ENCODE data around the gene NAA80.
"Not testable (repeated sequence)": the region's sequence is repeated elsewhere in the genome, so short reads cannot be mapped to it uniquely, and the experiment has no call there.

Gene NAA80

GRCh38 chr3:50312041-50312440 lies 12.8 kb upstream of the NAA80 start:
- not testable (repeated sequence) for DNase-seq

DNA sequence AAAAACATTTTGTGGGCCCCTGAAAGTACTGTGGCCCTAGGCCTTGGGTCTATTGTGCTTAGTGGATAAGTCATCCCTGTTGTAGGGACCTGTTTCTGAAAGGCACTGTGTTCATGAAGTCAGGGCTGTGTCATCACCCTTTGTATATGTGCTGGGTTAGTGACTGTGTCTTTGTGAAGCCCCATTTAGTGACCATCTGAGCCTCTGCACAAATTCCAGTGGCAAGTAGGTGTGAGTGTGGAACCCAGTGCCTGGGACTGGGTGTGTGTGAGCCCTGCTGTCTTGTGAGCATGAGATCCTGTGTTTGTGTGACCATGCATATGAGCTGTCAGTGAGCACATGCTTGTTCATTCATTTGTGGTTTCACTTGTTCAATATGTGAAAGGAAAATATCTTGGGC lies 5.4 kb upstream of the NAA80 start:
- DNase-seq: no peak

DNA sequence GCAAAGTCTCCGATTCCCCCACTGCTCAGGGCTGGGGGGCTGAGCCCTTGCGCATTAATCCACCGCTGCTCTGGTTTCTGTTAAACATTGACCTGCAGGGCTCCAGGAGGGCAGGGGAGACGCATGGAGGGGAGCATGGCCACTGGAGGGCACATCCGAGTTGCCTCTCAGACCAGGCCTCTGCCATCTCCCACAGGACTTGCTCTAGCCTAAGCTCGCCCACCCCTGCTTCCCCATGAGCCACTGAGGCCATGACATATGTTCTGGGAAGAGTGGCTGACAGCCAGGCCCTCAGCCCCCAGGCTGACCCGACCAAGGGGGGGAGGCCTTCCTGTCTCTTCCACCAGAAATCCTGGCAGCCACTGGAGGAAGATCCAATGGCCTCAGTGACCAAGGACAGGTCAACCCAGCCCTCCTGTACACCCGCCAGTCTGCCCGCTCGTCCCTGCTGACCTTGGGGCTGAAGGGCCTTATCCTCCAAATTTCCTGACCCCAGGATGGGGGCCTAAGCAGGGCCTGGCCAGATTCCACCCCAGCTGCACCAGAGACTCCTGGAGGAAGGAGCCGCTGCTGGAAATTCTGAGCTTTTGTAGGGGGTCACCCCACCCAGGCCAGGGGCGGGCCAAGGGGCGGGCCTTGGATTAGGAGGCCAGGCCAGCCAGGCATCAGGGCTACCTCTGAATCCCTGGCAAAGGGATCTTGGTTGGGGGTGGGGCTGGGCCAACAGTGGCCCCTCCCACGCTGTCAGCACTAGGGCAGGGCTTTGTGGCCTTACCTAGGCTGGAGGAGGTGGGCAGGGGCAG lies 4.0 kb upstream of the NAA80 start, which contains the start of gene HYAL1:
Gene HYAL1 (minus strand): TSS at position 562 of the 803 bp plus-strand sequence. CDS start 618 bp downstream, outside the sequence.
- no peak for DNase-seq

DNA sequence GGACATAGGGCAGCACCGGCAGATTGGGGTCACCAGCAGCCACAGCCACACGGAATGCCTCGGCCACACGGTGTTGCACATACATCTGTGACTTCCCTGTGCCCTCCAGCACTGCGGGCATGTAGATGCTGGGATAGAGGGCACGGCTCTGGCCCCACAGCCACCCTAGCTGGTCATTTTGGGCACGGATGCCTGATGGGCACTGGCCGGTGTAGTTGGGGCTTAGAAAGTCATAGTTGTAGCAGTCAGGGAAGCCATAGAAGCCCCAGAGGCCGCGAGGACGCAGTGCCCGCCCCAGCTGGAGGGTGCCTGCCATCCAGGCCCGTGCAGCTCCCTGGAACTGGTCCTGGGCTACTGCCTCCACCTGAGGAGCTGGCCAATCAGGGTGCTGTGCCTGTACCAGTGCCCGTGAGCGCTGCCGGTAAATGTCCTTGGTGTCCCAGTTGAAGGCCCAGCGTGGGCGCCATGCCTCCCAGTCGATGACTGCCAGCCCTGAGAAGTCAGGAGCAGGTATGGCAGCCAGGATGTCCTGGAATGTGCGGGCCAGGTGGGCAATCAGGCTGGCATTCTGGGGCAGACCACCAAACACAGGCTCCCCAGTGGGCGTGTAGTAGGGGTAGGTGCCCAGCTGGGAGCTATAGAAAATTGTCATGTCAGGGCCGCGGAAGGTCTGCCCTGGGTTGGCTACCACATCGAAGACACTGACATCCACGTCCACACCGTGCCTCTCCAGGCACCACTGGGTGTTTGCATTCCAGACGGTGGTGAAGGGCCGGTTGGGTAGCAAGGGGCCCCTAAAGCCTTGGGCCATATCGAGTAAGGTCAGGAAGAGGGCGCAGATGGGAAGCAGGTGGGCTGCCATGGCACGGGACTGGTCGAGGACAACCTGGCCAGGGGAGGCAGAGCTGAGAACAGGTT lies 3.1 kb upstream of the NAA80 start:
- no peak for DNase-seq

GRCh38 chr3:50300681-50301254 lies 1.6 kb upstream of the NAA80 start:
- no peak for DNase-seq

DNA sequence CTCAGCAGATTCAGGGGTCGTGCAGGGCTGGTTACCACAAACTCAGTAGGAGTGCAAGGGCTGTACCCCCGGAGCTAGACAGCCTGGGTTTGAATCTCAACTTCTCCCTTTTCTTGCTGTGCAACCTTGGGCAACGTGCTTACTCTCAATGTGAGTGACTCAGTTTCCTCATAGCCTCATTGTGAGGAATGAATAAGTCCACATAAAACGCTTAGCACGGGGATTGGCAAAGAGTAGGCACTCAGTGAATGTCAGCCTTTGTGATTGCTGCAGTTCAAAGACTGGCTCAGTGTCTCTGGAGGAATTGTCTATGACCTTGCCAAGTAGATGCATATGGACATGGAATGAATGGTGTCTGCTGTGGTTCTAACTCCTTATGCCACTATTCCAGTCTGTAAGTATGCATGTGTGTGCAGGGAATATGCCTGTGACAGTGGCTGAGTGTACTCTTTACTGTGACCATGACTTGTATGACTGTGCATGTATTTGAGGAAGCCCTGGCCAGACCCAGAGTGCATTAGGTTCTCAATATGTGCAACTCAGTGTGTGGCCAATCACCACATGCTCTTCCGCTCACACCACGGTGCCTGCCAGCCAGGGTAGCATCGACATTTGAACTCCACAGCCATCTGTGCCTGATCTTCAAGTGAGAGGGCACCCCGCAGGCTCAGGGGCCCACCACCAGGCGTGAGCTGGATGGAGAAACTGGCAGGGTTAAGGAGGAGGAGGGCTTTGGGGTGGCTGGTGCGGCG lies 900 bp upstream of the NAA80 start:
- DNase-seq: peak; percentile 36

- DNase-seq: no peak
Observed at GRCh38 chr3:50299638-50299928, 378 bp upstream of the NAA80 start.

DNA sequence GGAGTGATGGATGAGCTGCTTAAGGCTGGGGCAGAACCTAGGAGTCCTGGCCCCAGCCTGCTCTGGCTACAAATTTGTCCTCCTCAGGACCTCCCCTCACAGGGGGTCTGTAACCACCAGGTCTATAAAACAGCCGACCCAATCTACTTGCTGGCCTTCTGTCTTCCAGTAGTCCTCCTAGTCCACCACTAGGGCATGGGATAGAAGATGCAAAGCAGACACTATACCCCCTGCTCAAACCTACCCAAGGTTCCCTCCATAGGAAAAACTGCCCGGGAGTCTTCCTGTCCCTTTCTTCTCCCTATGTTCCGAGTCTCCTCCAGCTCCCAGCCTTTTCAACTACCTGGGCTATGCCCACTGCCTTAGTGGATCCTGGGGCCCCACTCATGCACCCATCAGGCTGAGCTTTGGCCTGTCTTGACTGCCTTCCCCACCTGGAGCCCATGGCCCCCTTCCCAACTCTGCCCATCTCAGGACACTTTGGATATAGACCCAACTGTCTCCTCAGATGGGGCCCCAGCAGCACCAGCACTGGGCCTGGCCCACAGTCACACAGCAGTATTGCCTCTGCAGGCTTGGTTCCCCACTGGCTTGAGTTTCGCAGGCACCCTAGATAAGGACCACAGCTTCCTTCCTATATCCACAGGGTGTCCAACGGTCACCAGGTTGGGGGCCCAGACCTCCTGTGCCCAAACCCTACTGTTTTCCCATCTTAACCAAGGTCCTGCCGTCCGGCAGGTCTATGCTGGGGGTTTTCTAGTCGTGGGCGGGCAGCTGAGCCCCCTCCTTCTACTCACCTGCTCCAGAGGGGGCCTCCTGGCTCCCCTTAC lies 1.1 kb downstream of the NAA80 start:
- DNase-seq: no peak

GRCh38 chr3:50297384-50297775 lies 1.8 kb downstream of the NAA80 start:
- DNase-seq: no peak

- DNase-seq: no peak
Observed at GRCh38 chr3:50296721-50297383, 2.4 kb downstream of the NAA80 start.

- DNase-seq: no peak
Observed at GRCh38 chr3:50295553-50296431, 3.4 kb downstream of the NAA80 start.

DNA sequence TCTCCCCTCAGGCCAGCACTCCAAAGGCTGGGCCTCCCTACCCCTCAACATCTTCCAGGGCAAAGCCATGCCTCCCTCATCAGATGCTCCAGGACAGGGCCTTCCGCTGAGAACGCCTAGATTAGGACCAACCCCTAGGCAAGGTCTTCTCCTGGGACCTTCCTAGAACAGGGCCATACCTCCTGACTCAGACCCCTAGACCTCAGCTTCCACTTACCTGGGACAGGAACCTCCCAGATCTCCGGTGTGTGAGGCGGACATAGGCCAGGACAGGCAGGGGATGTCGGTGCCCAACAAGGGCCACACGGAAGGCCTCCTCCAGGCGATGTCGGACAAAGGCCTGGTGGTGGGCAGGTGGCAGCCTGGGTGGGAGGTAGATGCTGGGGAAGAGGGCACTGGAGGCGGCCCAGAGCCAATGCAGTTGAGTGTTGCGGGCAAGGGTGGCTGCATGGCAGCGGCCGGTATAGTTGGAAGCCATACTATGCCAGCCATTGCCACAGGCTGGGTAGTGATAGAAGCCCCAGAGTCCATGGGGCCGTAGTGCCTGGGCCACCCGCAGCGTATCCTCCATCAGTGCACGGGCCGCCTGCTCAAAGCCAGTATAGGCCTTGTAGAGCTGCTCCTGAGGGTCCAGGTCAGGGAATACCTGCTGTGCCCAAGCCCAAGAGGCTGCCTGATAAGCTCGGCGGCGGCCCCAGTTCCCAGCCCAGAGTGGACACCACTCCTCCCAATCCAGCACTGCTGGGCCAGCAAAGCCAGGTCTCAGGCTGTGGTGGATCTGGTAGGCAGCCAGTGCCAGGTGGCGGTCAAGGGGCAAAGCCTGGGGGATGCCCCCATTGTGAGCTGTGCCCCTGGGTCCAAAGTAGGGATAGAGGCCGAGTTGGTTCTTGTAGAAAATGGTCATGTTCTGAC lies 4.5 kb downstream of the NAA80 start:
- DNase-seq: no peak

- DNase-seq: no peak
Observed at GRCh38 chr3:50294089-50294488, 5.1 kb downstream of the NAA80 start.

GRCh38 chr3:50293079-50293801 lies 6.0 kb downstream of the NAA80 start:
- no peak for DNase-seq

DNA sequence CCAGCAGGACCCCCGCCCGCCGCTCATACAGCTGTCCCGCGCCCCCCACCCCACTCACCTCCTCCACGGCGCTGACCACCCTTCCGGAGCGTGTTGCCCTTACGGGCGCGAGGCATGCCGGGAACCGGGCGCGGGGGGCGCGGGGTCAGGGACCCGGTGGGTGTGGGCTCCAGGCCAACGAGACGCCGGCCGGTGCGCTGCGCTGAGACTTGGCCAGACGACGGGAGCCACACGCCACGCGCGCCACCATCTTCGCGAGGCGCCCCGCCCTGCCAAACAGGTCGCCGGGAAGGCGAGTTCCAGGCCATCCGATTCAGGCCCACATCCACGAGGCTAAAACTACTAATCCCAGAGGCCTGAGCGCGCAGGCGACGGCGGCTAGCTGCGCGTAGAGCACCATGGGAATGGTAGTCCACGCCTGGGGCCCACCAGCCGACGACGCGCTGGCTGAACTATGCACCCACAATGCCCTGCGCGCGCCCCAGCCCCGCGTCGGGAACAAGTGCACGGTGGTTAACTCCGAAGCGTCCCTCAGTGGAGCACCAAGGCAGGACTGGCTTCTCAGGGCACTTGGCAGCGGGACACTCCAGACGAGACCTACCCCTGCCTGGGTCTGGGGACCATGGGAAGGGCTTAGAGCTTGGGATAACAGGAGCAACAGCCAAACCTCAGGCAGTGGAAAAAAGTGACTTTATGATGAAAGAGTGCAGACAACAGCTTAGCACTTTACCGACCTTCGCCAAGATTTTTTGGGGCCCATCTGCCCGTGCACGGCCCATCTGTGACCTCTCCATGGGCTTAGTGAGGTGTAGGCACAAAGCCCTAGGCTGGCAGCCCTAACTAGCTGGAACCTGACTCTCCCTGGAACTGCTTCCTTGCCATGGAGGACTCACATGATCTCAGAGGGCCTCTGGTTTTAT lies 6.8 kb downstream of the NAA80 start, which contains the start of gene IFRD2:
Gene IFRD2 (minus strand): TSS at position 271 of the 920 bp plus-strand sequence. CDS start 155 bp downstream, at position 116.
- peak; percentile 99 for DNase-seq

GRCh38 chr3:50290161-50290641 lies 9.0 kb downstream of the NAA80 start:
- DNase-seq: no peak

DNA sequence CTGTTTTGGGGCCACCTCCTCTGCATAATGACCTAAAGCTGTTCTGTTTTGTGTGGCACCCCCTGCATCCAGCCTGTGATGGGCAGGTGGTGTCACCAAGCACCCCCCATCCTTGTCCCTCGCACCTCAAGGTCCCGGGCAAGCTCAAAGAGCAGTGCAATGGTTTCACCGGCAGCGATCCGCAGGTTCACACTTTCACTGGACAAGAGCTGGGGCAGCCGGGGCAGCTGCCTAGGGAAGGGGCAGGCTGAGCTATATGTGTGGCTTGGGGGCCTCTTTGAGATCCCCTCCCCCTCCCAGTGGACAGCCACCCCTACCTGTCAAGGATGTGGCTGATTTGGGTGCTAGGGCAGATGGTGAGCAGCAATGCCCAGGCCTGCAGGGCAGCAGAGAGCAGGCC lies 10.1 kb downstream of the NAA80 start:
- no peak for DNase-seq
